T-helper 1 cell treated with Interleukin-12 subunit alpha and Interleukin-12 subunit beta and Interleukin-4 antibody, amounts not matched to agents 30 μg/mL and 1 μg/mL, for 36 hours (primary cell): ENCODE data around the gene MAPT.
A peak's percentile ranks its signal among the peaks of the same experiment; 100 is the strongest.

Experiments used
- H3K27ac Mint-ChIP-seq: one replicate; pipeline ENCODE4 v1.8.0; 2021; ENCODE audit warnings: mild to moderate bottlenecking, mixed read lengths
- H3K27me3 Mint-ChIP-seq: one replicate; pipeline ENCODE4 v1.8.0; 2021; ENCODE audit warnings: low read depth, mixed read lengths
- H3K36me3 Mint-ChIP-seq: one replicate; pipeline ENCODE4 v1.8.0; 2021; ENCODE audit warnings: low read depth, mixed read lengths
- H3K4me1 Mint-ChIP-seq: one replicate; pipeline ENCODE4 v1.8.0; 2021; ENCODE audit warnings: low read depth, mixed read lengths
- H3K4me3 Mint-ChIP-seq: one replicate; pipeline ENCODE4 v1.8.0; 2021; ENCODE audit warnings: mild to moderate bottlenecking, moderate library complexity, mixed read lengths
- H3K9me3 Mint-ChIP-seq: one replicate; pipeline ENCODE4 v1.8.0; 2021; ENCODE audit warnings: mixed read lengths

Gene MAPT

GRCh38 chr17:46036491-46036890, 142.1 kb downstream of the MAPT start:
- H3K27ac Mint-ChIP-seq: no peak overlapping the region
- peaks cover 51% of the 10 kb centered on the region for H3K36me3 Mint-ChIP-seq

GRCh38 chr17:46037722-46038255, 143.4 kb downstream of the MAPT start:
- H3K36me3 Mint-ChIP-seq: peaks cover 41% of the 10 kb centered on the region
- H3K4me3 Mint-ChIP-seq: no peak overlapping the region
- no peak overlapping the region for H3K27ac Mint-ChIP-seq
- H3K4me1 Mint-ChIP-seq: peaks cover 20% of the 10 kb centered on the region
- H3K9me3 Mint-ChIP-seq: no peaks in the 10 kb centered on the region
- H3K27me3 Mint-ChIP-seq: no peaks in the 10 kb centered on the region

More at GRCh38 chr17:46036491-46036890, 142.1 kb downstream of the MAPT start:
- H3K27me3 Mint-ChIP-seq: no peaks in the 10 kb centered on the region
- H3K4me3 Mint-ChIP-seq: no peak overlapping the region
- H3K9me3 Mint-ChIP-seq: no peaks in the 10 kb centered on the region
- H3K4me1 Mint-ChIP-seq: peaks cover 20% of the 10 kb centered on the region

GRCh38 chr17:46038414-46038813, 144.1 kb downstream of the MAPT start:
- Mint-ChIP-seq H3K36me3 (peaks cover 38% of the 10 kb centered on the region), H3K27ac (no peak overlapping the region), H3K9me3 (no peaks in the 10 kb centered on the region), H3K4me1 (peaks cover 20% of the 10 kb centered on the region), H3K4me3 (no peak overlapping the region), H3K27me3 (no peaks in the 10 kb centered on the region)

- H3K36me3 Mint-ChIP-seq: peaks cover 42% of the 10 kb centered on the region
- H3K9me3 Mint-ChIP-seq: no peaks in the 10 kb centered on the region
- no peak overlapping the region for H3K27ac Mint-ChIP-seq
Observed at GRCh38 chr17:46038937-46039336, 144.6 kb downstream of the MAPT start.

GRCh38 chr17:46039592-46040186, 145.3 kb downstream of the MAPT start:
- Mint-ChIP-seq H3K36me3 (peaks cover 39% of the 10 kb centered on the region), H3K4me3 (no peak overlapping the region), H3K9me3 (no peaks in the 10 kb centered on the region)

More at GRCh38 chr17:46038937-46039336, 144.6 kb downstream of the MAPT start:
- no peak overlapping the region for H3K4me3 Mint-ChIP-seq
- H3K27me3 Mint-ChIP-seq: no peaks in the 10 kb centered on the region
- H3K4me1 Mint-ChIP-seq: peaks cover 20% of the 10 kb centered on the region

GRCh38 chr17:46042246-46042645, 147.9 kb downstream of the MAPT start:
- Mint-ChIP-seq H3K27me3 (no peaks in the 10 kb centered on the region), H3K4me1 (peaks cover 17% of the 10 kb centered on the region), H3K36me3 (peaks cover 36% of the 10 kb centered on the region), H3K4me3 (no peak overlapping the region), H3K27ac (no peak overlapping the region), H3K9me3 (no peaks in the 10 kb centered on the region)

More at GRCh38 chr17:46039592-46040186, 145.3 kb downstream of the MAPT start:
- Mint-ChIP-seq H3K27me3 (no peaks in the 10 kb centered on the region), H3K4me1 (peaks cover 21% of the 10 kb centered on the region), H3K27ac (no peak overlapping the region)

GRCh38 chr17:46042925-46043324, 148.6 kb downstream of the MAPT start:
- Mint-ChIP-seq H3K27me3 (no peaks in the 10 kb centered on the region), H3K36me3 (peaks cover 36% of the 10 kb centered on the region), H3K27ac (no peak overlapping the region), H3K4me1 (peaks cover 16% of the 10 kb centered on the region), H3K9me3 (no peaks in the 10 kb centered on the region), H3K4me3 (no peak overlapping the region)

- H3K4me3 Mint-ChIP-seq: no peak overlapping the region
- peaks cover 33% of the 10 kb centered on the region for H3K36me3 Mint-ChIP-seq
- peak overlapping the region; percentile 11 for H3K27ac Mint-ChIP-seq
- no peaks in the 10 kb centered on the region for H3K9me3 Mint-ChIP-seq
- peaks cover 11% of the 10 kb centered on the region for H3K4me1 Mint-ChIP-seq
- H3K27me3 Mint-ChIP-seq: no peaks in the 10 kb centered on the region
Observed at GRCh38 chr17:46043606-46044005, 149.3 kb downstream of the MAPT start.

GRCh38 chr17:46044286-46044928, 150.1 kb downstream of the MAPT start:
- Mint-ChIP-seq H3K4me3 (no peak overlapping the region), H3K27ac (peak overlapping the region; percentile 3), H3K9me3 (no peaks in the 10 kb centered on the region), H3K36me3 (peaks cover 34% of the 10 kb centered on the region), H3K27me3 (no peaks in the 10 kb centered on the region), H3K4me1 (peaks cover 11% of the 10 kb centered on the region)

GRCh38 chr17:46044989-46045388, 150.6 kb downstream of the MAPT start:
- Mint-ChIP-seq H3K4me3 (no peak overlapping the region), H3K27ac (no peak overlapping the region), H3K36me3 (peaks cover 33% of the 10 kb centered on the region), H3K9me3 (no peaks in the 10 kb centered on the region), H3K27me3 (no peaks in the 10 kb centered on the region), H3K4me1 (peaks cover 11% of the 10 kb centered on the region)

- peaks cover 31% of the 10 kb centered on the region for H3K36me3 Mint-ChIP-seq
- no peaks in the 10 kb centered on the region for H3K9me3 Mint-ChIP-seq
- H3K27me3 Mint-ChIP-seq: no peaks in the 10 kb centered on the region
- peaks cover 11% of the 10 kb centered on the region for H3K4me1 Mint-ChIP-seq
- H3K27ac Mint-ChIP-seq: peak overlapping the region; percentile 17
- H3K4me3 Mint-ChIP-seq: no peak overlapping the region
Observed at GRCh38 chr17:46045639-46046038, 151.3 kb downstream of the MAPT start.

- Mint-ChIP-seq H3K36me3 (peaks cover 33% of the 10 kb centered on the region), H3K27ac (no peak overlapping the region), H3K27me3 (no peaks in the 10 kb centered on the region)
Observed at GRCh38 chr17:46046957-46047356, 152.6 kb downstream of the MAPT start.

GRCh38 chr17:46047398-46047797, 153.0 kb downstream of the MAPT start:
- Mint-ChIP-seq H3K27ac (no peak overlapping the region), H3K36me3 (peaks cover 38% of the 10 kb centered on the region), H3K4me1 (peaks cover 14% of the 10 kb centered on the region), H3K27me3 (no peaks in the 10 kb centered on the region), H3K4me3 (no peak overlapping the region), H3K9me3 (no peaks in the 10 kb centered on the region)

More at GRCh38 chr17:46046957-46047356, 152.6 kb downstream of the MAPT start:
- H3K4me1 Mint-ChIP-seq: peaks cover 13% of the 10 kb centered on the region
- no peak overlapping the region for H3K4me3 Mint-ChIP-seq
- H3K9me3 Mint-ChIP-seq: no peaks in the 10 kb centered on the region

- H3K36me3 Mint-ChIP-seq: peaks cover 39% of the 10 kb centered on the region
- no peak overlapping the region for H3K27ac Mint-ChIP-seq
- peaks cover 14% of the 10 kb centered on the region for H3K4me1 Mint-ChIP-seq
- H3K9me3 Mint-ChIP-seq: no peaks in the 10 kb centered on the region
- no peak overlapping the region for H3K4me3 Mint-ChIP-seq
- H3K27me3 Mint-ChIP-seq: no peaks in the 10 kb centered on the region
Observed at GRCh38 chr17:46047856-46048255, 153.5 kb downstream of the MAPT start.

- Mint-ChIP-seq H3K36me3 (peaks cover 40% of the 10 kb centered on the region), H3K27ac (no peak overlapping the region), H3K4me1 (peaks cover 18% of the 10 kb centered on the region), H3K27me3 (no peaks in the 10 kb centered on the region), H3K9me3 (no peaks in the 10 kb centered on the region), H3K4me3 (no peak overlapping the region)
Observed at GRCh38 chr17:46049656-46050055, 155.3 kb downstream of the MAPT start.
